Natural killer cell treated with Interleukin-12 subunit alpha and Interleukin-12 subunit beta and Interleukin-15 and Interleukin-18, amount 100 ng/mL, for 72 hours (primary cell): Measurements from ENCODE around the gene METRN. TPM values are rescaled to one million over a fixed set of nuclear protein-coding genes. Genes with fewer than 3 reads are reported as not detected.
"Not testable (repeated sequence)": the region's sequence is repeated elsewhere in the genome, so short reads cannot be mapped to it uniquely, and the experiment has no call there.

Experiments
- ATAC-seq, 2 donors: fragments of 150-1000 bp; cut with Tn5 transposase in 1 of 2; sonication (Bioruptor Pico), chemical (Tn5 transposase) in 1 of 2; 2 replicates each; pipeline ENCODE4 v1.10.0; 2021
- DNase-seq: peaks from one replicate; pipeline ENCODE4 v3.0.0; 2022; ENCODE audit warnings: low spot score
- H3K27ac Mint-ChIP-seq, 2 donors: 1 replicate in 1 of 2; 2 replicates in 1 of 2; pipeline ENCODE4 v1.8.0; 2022; ENCODE audit warnings: mixed read lengths in 2 of 2, mild to moderate bottlenecking in 1 of 2, moderate library complexity in 1 of 2
- H3K27me3 Mint-ChIP-seq, 2 donors: 1 replicate in 1 of 2; 2 replicates in 1 of 2; pipeline ENCODE4 v1.8.0; 2022; ENCODE audit warnings: mixed read lengths in 2 of 2
- H3K36me3 Mint-ChIP-seq: one replicate; pipeline ENCODE4 v1.8.0; 2022; ENCODE audit warnings: mixed read lengths
- H3K4me1 Mint-ChIP-seq, 2 donors: 1 replicate in 1 of 2; 2 replicates in 1 of 2; pipeline ENCODE4 v1.8.0; 2022; ENCODE audit warnings: low read depth in 2 of 2, mixed read lengths in 2 of 2, mild to moderate bottlenecking in 1 of 2
- H3K4me3 Mint-ChIP-seq: one replicate; pipeline ENCODE4 v1.8.0; 2022; ENCODE audit warnings: mixed read lengths
- H3K9me3 Mint-ChIP-seq: 2 replicates; pipeline ENCODE4 v1.8.0; 2022; ENCODE audit warnings: mixed read lengths
- total RNA-seq, 2 donors: library from RNA; stranded (reverse); gene quantifications; one replicate each; pipeline ENCODE4 v1.2.3, GENCODE V29; 2022

Gene METRN
- total RNA-seq, 2 donors from 2014 or later, result 21.0 to 34.9 TPM

DNA sequence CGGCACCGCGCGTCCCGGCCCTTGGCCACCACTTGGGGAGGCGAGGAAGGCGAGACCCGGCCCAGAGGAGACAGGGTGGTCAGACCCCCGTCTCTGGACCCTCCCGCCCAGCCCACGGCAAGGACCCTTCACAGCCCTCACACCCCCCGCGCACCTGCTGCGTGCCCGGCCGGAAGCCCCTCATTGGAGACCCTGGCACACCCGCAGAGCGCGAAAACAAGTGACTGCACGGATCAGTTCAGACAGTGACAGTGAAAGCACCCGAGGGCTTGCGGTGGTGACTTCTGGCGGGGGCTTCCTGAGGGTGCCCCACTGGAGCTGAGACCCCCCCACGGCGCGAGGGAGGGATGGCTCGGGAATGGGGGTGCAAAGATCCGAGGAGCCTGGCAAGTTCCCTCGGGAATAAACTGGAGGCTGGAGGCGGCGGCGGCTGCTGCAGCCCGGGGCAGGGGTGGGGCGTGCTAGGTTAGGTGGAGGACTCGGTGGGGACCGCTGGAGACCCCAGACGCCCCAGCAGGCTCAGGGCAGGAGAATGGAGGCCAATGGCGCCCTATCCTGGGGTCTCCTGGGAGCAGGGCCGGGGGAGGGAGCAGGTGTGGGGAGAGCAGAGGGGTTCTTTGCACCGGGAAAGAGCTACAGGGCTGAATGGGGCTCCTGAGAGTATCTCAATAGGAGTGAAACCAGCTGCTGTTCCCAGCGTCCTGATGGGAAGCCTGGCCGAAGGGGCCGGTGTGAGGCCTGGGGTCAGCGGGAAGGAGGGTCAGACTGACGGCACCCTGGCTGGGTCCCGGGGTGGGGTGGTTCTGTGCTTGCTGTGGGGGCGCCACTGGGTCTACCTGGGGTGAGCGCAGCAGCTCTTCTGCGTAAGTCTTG is 8.5 kb upstream of the METRN start:
- Mint-ChIP-seq H3K4me1 (no peaks in the 10 kb centered on the region), H3K27ac (no peak overlapping the region), H3K9me3 (no peaks in the 10 kb centered on the region)

DNA sequence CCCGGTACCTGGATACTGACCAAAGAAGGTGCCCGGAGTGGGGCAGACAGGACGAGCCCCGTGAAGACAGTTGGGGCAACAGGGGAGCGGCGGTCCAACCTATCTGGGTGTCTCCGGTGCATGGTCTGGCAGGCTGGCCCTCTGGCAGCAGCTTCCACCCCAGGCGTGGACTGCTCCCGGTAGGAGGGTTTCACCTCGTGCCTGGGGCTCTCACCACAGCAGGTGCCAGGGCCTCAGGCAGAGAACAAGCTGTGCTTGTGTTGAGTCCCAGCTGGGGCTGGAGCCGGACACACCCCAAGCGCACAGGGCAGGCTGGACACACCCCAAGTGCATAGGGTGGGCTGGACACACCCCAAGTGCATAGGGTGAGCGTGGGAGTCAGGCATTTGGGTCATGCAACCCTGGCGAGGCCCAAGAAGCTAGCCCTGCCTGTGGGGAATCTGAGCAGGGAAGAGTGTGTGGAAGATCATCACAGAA is 7.8 kb upstream of the METRN start:
- DNase-seq (no peak), ATAC-seq (no peak)
- Mint-ChIP-seq H3K27me3 (peaks cover 7 to 16% of the 10 kb centered on the region in 2 donors), H3K4me1 (no peaks in the 10 kb centered on the region), H3K27ac (no peak overlapping the region), H3K9me3 (no peaks in the 10 kb centered on the region), H3K36me3 (no peaks in the 10 kb centered on the region), H3K4me3 (no peak overlapping the region)

More for the DNA sequence above, 8.5 kb upstream of the METRN start:
- Mint-ChIP-seq H3K36me3 (no peaks in the 10 kb centered on the region), H3K4me3 (no peak overlapping the region), H3K27me3 (peaks cover 9 to 17% of the 10 kb centered on the region in 2 donors)
- ATAC-seq, result no peak
- DNase-seq, result no peak

DNA sequence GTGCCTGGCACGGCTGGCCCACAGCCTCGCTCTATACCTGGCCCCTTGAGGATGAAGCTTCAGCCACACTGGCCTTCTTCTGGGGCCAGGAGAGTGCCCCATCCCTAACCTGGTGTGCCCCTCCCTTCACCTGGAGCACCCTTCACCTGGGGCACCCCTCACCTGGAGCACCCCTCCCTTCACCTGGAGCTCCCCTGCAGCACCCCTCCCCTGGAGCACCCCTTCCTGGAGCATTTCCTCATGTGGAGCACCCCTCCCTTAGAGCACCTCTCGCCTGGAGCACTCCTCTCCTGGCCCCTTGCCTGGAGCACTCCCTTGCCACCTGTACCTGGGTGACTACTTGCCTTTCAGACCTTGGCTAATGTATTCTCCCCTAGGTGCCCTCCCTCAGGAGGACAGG is 6.9 kb upstream of the METRN start:
- Mint-ChIP-seq H3K4me1 (peaks cover 0 to 3% of the 10 kb centered on the region in 2 donors), H3K36me3 (no peaks in the 10 kb centered on the region), H3K4me3 (no peak overlapping the region), H3K9me3 (no peaks in the 10 kb centered on the region), H3K27ac (no peak overlapping the region), H3K27me3 (peaks cover 0 to 13% of the 10 kb centered on the region in 2 donors)
- DNase-seq (no peak), ATAC-seq (no peak)

DNA sequence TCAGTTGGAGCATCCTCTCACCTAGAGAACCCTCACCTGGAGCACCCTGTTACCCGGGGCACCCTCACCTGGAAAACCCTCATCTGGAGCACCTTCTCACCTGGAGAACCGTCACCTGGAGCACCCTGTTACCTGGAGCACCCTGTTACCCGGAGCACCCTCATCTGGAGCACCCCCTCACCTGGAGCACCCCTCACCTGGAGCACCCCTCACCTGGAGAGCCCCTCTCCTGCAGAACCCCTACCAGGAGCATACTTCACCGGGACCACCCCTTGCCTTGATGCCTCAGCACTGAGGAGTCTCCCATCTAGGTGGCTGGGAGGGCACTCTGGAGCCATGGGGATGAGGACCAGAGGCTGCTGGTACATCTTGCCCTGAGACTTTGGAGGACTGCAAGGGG is 6.0 kb upstream of the METRN start:
- Mint-ChIP-seq H3K4me1 (peaks cover 0 to 3% of the 10 kb centered on the region in 2 donors), H3K9me3 (no peaks in the 10 kb centered on the region), H3K27me3 (peaks cover 0 to 13% of the 10 kb centered on the region in 2 donors), H3K27ac (no peak overlapping the region), H3K36me3 (no peaks in the 10 kb centered on the region), H3K4me3 (no peak overlapping the region)
- DNase-seq (no peak), ATAC-seq (no peak)

DNA sequence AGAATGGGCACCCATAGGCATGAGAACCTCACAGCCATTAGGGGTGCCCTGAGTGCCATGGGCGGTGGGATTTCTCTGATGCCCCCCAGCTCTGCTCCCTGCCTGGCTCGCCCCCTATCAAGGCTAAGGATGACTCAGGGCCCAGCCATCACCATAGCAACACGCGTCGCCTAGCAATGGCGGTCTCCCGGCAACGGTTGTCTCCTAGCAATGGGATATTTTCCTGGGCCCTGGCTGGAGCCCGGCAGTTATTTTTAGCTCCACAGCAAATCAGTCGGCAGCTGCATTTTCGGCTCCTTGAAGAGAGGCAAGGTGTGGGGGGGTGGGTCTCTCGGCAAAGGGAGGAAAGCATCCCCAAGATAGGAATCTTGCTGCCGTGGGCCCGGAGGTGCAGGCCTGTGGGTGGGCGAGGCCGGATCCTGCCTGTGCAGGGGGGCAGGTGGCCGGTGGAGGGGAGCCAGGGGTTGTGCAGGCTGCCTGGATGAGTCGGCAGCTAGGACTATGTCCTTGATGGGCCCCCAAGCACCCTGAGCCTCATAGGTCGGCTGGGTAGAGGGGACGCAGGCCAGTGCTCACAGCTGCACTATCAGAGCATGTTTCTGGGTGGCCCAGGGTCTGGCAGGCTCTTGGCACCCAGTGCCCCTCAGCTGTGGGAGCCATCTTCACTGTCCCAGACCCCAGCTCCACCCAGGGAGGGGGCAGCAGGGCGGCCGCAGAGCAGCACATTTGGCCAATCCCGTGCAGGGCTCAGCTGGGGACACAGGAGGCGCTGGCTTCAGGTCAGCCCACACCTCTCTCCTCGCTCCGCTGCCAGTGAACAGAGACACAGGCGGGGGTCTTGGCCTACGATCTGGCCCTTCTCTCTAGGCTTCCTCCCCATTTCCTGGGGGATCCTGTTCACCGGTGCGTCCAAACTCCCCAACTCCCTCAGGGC is 5.1 kb upstream of the METRN start:
- H3K4me1 Mint-ChIP-seq, result peaks cover 0 to 3% of the 10 kb centered on the region in 2 donors

DNA sequence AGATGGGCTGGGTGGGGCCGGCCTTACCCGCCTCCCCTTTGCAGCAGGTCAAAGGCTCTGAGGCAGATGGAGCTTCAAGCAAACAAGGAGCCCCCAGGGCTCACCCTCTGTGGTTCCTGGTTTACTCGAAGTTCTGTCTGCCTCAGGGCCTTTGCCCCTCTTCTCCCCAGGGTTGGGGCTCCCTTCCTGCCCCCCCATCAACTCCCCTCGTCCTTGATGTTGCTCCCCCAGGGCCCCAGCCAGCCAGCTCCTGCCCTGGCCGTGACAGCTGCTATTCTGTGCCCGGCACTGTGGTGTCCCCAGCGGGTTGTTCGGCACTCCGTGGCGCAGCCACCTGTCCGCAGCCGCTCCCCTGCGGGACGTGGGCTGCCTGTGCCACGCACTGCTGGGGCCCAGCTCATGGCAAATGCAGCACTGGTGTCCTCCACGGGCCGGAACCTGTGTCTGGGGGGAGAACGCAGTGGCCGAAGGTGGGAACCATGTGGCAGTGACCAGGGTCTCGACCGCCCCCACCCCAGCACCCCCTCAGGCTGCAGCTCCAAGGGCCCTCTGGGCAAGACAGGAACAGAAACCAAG is 4.3 kb upstream of the METRN start:
- no peaks in the 10 kb centered on the region for H3K36me3 Mint-ChIP-seq
- H3K27ac Mint-ChIP-seq, result no peak overlapping the region

More for the DNA sequence above, 5.1 kb upstream of the METRN start:
- no peaks in the 10 kb centered on the region for H3K9me3 Mint-ChIP-seq
- no peaks in the 10 kb centered on the region for H3K36me3 Mint-ChIP-seq
- ATAC-seq, result no peak
- no peak for DNase-seq
- peaks cover 0 to 11% of the 10 kb centered on the region in 2 donors for H3K27me3 Mint-ChIP-seq
- no peak overlapping the region for H3K4me3 Mint-ChIP-seq
- no peak overlapping the region for H3K27ac Mint-ChIP-seq

DNA sequence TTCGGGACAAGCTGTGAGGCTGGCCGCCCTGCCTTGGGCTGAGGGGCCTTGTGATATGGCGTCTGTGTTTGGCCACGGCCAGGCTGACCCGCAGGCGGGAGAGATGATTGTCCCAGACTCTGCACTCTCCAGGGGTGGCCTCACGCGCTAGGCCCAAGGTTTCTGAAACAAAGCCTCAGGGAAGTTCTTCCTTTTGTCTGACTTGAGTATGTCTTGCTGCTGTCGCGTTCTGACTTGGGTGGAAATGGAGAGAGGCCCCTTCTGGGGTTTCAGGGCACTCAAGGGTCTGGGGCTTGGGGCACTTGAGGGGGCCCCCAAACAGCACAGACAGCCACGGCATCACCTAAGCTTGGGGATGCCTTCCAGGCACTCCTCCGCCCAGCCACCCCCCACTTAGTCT is 3.8 kb upstream of the METRN start:
- Mint-ChIP-seq H3K4me3 (no peak overlapping the region), H3K4me1 (peaks cover 0 to 3% of the 10 kb centered on the region in 2 donors), H3K36me3 (no peaks in the 10 kb centered on the region), H3K27ac (no peak overlapping the region), H3K9me3 (no peaks in the 10 kb centered on the region), H3K27me3 (peaks cover 0 to 11% of the 10 kb centered on the region in 2 donors)
- DNase-seq (no peak), ATAC-seq (no peak)

More for the DNA sequence above, 4.3 kb upstream of the METRN start:
- H3K4me3 Mint-ChIP-seq, result no peak overlapping the region
- no peak for DNase-seq
- peaks cover 0 to 11% of the 10 kb centered on the region in 2 donors for H3K27me3 Mint-ChIP-seq
- no peak for ATAC-seq
- no peaks in the 10 kb centered on the region for H3K9me3 Mint-ChIP-seq
- peaks cover 0 to 3% of the 10 kb centered on the region in 2 donors for H3K4me1 Mint-ChIP-seq

DNA sequence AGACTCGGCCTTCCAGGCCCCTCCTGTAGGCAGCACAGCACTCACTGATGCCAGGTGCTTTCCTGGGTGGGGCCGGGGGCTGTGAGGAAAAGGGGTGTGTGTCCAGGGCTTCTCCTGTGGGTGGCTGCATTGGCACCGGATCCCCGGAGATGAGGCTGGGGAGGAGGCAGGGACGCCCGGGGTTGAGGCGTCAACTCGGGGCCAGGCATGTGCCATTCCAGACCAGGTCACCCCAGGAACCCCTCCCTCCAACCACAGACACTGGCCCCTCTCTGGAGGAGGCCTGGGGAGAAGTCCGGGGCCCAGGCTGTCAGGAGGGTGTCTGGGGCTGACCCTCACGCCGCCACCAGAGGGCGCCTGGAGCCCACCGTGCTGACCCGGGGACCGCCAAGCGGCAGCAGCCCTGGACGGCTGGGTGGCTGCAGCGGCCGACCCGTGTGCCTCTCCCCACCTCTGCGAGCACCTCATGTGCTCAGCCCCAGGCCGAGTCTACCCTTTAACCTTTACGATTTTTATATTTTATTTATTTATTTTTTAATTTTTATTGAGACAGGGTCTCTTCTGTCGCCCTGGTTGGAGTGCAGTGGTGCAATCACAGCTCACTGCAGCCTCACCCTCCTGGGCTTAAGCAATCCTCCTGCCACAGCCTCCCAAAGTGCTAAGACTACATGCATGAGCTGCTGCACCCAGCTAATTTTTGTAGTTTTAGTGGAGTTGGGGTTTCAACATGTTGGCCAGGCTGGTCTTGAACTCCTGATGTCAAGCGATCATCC is 3.2 kb upstream of the METRN start:
- Mint-ChIP-seq H3K4me3 (no peak overlapping the region), H3K9me3 (no peaks in the 10 kb centered on the region), H3K27ac (no peak overlapping the region), H3K27me3 (peaks cover 0 to 11% of the 10 kb centered on the region in 2 donors), H3K36me3 (no peaks in the 10 kb centered on the region), H3K4me1 (peaks cover 0 to 3% of the 10 kb centered on the region in 2 donors)
- DNase-seq (peak; percentile 83), ATAC-seq (peak; percentile 71 to 75)

DNA sequence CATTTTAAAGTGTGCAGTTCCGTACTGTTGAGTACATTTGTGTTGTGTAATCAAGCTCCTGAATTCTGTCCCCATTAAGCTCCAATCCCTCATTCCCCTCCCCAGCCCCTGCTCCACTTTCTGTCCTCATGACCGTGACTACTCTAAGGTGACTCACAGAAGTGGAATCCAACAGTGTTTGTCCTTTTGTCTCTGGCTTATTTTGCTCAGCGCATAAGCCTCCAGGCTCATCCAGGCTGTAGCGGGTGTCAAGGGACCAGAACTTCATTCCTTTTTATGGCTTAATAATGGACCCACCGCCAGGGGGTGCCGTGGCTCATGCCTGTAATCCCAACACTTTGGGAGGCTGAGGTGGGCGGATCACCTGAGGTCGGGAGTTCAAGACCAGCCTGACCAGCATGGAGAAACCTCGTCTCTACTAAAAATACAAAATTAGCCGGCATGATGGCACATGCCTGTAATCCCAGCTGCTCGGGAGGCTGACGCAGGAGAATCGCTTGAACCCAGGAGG is 2.1 kb upstream of the METRN start:
- H3K4me3 Mint-ChIP-seq, DNase-seq: not testable (repeated sequence)

DNA sequence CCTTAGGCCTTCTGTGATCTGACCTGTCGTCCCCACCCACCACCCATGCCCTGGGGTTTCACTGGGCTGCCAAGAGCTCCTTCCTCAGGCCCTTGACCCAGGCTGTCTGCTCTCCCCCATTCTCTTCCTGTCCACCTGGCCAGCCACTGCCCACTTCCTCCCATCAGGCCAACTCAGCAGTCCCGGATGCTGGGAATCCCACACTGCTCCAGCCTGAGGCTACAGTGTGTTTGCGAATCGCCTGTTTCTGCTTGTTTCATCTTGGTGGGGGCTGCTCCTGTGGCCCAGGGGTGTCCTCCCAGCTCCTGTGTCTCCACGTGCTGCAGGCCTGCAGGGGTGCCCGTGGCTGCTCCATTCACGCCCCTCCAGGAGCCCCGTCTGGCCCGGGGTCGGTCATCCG is 839 bp upstream of the METRN start:
- ATAC-seq, result no peak
- Mint-ChIP-seq H3K27ac (no peak overlapping the region), H3K9me3 (no peaks in the 10 kb centered on the region), H3K4me3 (no peak overlapping the region), H3K4me1 (peaks cover 0 to 7% of the 10 kb centered on the region in 2 donors), H3K27me3 (peaks cover 0 to 3% of the 10 kb centered on the region in 2 donors), H3K36me3 (no peaks in the 10 kb centered on the region)
- DNase-seq, result no peak

More for the DNA sequence above, 2.1 kb upstream of the METRN start:
- not testable (repeated sequence) for H3K4me1 Mint-ChIP-seq, H3K36me3 Mint-ChIP-seq, H3K9me3 Mint-ChIP-seq, ATAC-seq, H3K27ac Mint-ChIP-seq, H3K27me3 Mint-ChIP-seq

DNA sequence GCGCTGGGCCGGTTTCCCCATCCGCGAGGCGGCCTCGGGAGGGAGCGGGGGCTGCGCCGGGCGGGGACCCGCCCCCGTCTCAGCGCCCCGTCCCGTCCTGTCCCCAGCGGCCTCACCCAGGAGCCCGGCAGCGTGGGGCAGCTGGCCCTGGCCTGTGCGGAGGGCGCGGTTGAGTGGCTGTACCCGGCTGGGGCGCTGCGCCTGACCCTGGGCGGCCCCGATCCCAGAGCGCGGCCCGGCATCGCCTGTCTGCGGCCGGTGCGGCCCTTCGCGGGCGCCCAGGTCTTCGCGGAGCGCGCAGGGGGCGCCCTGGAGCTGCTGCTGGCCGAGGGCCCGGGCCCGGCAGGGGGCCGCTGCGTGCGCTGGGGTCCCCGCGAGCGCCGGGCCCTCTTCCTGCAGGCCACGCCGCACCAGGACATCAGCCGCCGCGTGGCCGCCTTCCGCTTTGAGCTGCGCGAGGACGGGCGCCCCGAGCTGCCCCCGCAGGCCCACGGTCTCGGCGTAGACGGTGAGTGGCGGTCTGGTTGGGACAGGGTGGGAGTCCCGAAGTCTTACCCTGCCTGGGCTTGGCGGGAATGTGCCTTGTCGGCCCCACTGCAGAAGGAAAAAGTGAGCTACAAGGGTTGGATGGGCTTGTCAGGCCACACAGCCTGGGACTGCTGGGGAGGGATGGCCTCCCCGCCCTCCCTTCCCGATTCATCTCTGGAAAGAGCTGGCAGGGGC is 720 bp downstream of the METRN start:
- H3K4me3 Mint-ChIP-seq, result peak overlapping the region; percentile 30
- DNase-seq (no peak), ATAC-seq (peak; percentile 34)
- peaks cover 0 to 16% of the 10 kb centered on the region in 2 donors for H3K4me1 Mint-ChIP-seq
- H3K27ac Mint-ChIP-seq, result no peak overlapping the region
- peaks cover 0 to 3% of the 10 kb centered on the region in 2 donors for H3K27me3 Mint-ChIP-seq
- H3K36me3 Mint-ChIP-seq, result no peaks in the 10 kb centered on the region
- H3K9me3 Mint-ChIP-seq, result no peaks in the 10 kb centered on the region

DNA sequence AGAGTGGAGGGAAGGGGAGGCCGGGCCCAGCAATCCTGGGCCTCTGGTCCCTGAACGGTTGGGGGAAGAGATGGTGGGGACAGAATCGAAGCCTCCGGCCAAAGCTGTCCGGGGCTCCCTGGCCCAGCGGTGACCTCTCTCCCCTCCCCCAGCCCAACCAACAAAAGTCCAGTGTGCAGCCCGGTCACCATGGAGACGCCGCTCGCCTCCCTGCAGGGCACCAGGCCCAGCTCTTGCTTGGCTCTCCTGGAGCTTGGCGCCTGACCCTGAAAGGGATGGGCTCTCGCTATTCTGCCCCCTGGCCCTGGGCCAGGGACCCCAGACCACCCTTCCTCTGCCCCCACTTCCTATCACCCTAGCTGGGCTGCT is 1.3 kb downstream of the METRN start:
- H3K27ac Mint-ChIP-seq, result no peak overlapping the region
- H3K27me3 Mint-ChIP-seq, result peaks cover 0 to 3% of the 10 kb centered on the region in 2 donors
- no peaks in the 10 kb centered on the region for H3K9me3 Mint-ChIP-seq
- peaks cover 0 to 16% of the 10 kb centered on the region in 2 donors for H3K4me1 Mint-ChIP-seq
- no peak for ATAC-seq
- no peaks in the 10 kb centered on the region for H3K36me3 Mint-ChIP-seq
- H3K4me3 Mint-ChIP-seq, result peak overlapping the region; percentile 30
- no peak for DNase-seq
